Sigmoid colon (tissue), 4 donors: ENCODE data around the gene SH3RF3.

Experiments
- EP300 ChIP-seq, 4 donors: sonication (generic); formaldehyde crosslinking; IDR thresholded peaks; one replicate each; pipeline ENCODE4 v1.6.1; 2017; ENCODE audit warnings: antibody characterized with exemption in 4 of 4
- POLR2AphosphoS5 ChIP-seq, 4 donors: sonication (generic); formaldehyde crosslinking; IDR thresholded peaks; one replicate each; pipeline ENCODE4 v1.6.1; 2017; ENCODE audit warnings: antibody characterized with exemption in 4 of 4
- TF ChIP-seq, protein P1 (sequence below), 4 experiments: fragments of 450-650 bp in 3 of 4; fragments of 200-600 bp in 1 of 4; IDR thresholded peaks; one replicate each; pipeline ENCODE4 v1.5.1; 2016 to 2019; ENCODE audit warnings: antibody characterized with exemption in 4 of 4, mild to moderate bottlenecking in 3 of 4, moderate library complexity in 2 of 4

GRCh38 chr2:109547280-109547679 is 418.3 kb downstream of the SH3RF3 start:
- TF ChIP-seq EP300 (IDR thresholded peaks at IDR 0.05) = no peak
- TF ChIP-seq, protein P1, sequence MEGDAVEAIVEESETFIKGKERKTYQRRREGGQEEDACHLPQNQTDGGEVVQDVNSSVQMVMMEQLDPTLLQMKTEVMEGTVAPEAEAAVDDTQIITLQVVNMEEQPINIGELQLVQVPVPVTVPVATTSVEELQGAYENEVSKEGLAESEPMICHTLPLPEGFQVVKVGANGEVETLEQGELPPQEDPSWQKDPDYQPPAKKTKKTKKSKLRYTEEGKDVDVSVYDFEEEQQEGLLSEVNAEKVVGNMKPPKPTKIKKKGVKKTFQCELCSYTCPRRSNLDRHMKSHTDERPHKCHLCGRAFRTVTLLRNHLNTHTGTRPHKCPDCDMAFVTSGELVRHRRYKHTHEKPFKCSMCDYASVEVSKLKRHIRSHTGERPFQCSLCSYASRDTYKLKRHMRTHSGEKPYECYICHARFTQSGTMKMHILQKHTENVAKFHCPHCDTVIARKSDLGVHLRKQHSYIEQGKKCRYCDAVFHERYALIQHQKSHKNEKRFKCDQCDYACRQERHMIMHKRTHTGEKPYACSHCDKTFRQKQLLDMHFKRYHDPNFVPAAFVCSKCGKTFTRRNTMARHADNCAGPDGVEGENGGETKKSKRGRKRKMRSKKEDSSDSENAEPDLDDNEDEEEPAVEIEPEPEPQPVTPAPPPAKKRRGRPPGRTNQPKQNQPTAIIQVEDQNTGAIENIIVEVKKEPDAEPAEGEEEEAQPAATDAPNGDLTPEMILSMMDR (IDR thresholded peaks at IDR 0.05) = no peak
- TF ChIP-seq POLR2AphosphoS5 (IDR thresholded peaks at IDR 0.05) = no peak
